Thoracic aorta (tissue), 2 donors: ENCODE measurements around the gene GJB3. TPM values are rescaled to one million over a fixed set of nuclear protein-coding genes. Genes with fewer than 3 reads are reported as not detected.

Experiments used
- ATAC-seq: fragments of 150-250 bp; one replicate; pipeline ENCODE4 v1.8.0; 2017; ENCODE audit warnings: low read depth; ENCODE audit not compliant: insufficient number of reproducible peaks, low FRiP score
- DNase-seq: peaks from one replicate; pipeline ENCODE4 v3.0.0-alpha.2; 2020; ENCODE audit warnings: low spot score
- H3K27ac ChIP-seq, 2 donors: fragments of 200-600 bp; sonication (generic); 1 replicate in 1 of 2; 2 replicates in 1 of 2; pipeline ENCODE4 v1.5.1; 2016; ENCODE audit warnings: mild to moderate bottlenecking in 2 of 2, moderate library complexity in 2 of 2
- H3K27me3 ChIP-seq: fragments of 200-600 bp; sonication (generic); replicated peaks from 2 replicates; pipeline ENCODE4 v1.6.0; 2016; ENCODE audit warnings: mild to moderate bottlenecking; ENCODE audit not compliant: insufficient read depth
- H3K36me3 ChIP-seq: fragments of 200-600 bp; sonication (generic); one replicate; pipeline ENCODE4 v1.5.1; 2016
- H3K4me1 ChIP-seq, 2 donors: fragments of 200-600 bp; sonication (generic); 1 replicate in 1 of 2; 2 replicates in 1 of 2; pipeline versions ENCODE4 v1.5.1 to v1.6.0; 2016; ENCODE audit warnings: low read depth in 2 of 2, mild to moderate bottlenecking in 1 of 2; ENCODE audit not compliant: control insufficient read depth in 1 of 2
- H3K4me3 ChIP-seq: fragments of 200-600 bp; sonication (generic); 2 replicates; pipeline ENCODE4 v1.5.1; 2016; ENCODE audit warnings: mild to moderate bottlenecking
- H3K9me3 ChIP-seq: fragments of 200-600 bp; sonication (generic); 2 replicates; pipeline ENCODE4 v1.5.1; 2016
- CTCF ChIP-seq: fragments of 200-600 bp; sonication (generic); IDR thresholded peaks from one replicate; pipeline ENCODE4 v1.5.1; 2019; ENCODE audit warnings: antibody characterized with exemption
- total RNA-seq, 2 donors: library from RNA; depleted of rRNA; stranded (reverse); fragments of >200 nt; gene quantifications; one replicate each; pipeline versions ENCODE4 v1.1.0 to v1.2.3, GENCODE V29; 2016

GJB3 gene
- total RNA-seq, 2 donors from 2014 or later = 0.28 to 0.54 TPM

- ATAC-seq (peak; percentile 14), DNase-seq (no peak)
- Histone ChIP-seq H3K36me3 (no peaks in the 10 kb centered on the region), H3K27me3 (no peaks in the 10 kb centered on the region), H3K4me3 (peak within 1 kb of the TSS; percentile 83), H3K4me1 (peaks cover 5 to 57% of the 10 kb centered on the region in 2 donors), H3K9me3 (no peaks in the 10 kb centered on the region), H3K27ac (peak within 1 kb of the TSS; percentile 83 to 87)
- TF ChIP-seq CTCF = no peak
These were observed 12.1 kb downstream of the GJB3 start, which contains the start of gene GJA4 for GRCh38 chr1:34792868-34793727. Gene GJA4, plus strand, starts transcription at chr1:34792999. Its CDS starts 1,215 bp downstream, at chr1:34794214.

- DNase-seq (no peak), ATAC-seq (no peak)
- H3K27me3 ChIP-seq = no peaks in the 10 kb centered on the region
- H3K36me3 ChIP-seq = no peaks in the 10 kb centered on the region
- H3K4me1 ChIP-seq = peaks cover 5 to 53% of the 10 kb centered on the region in 2 donors
- H3K4me3 ChIP-seq = peak overlapping the region; percentile 83
- TF ChIP-seq CTCF = no peak
- H3K9me3 ChIP-seq = no peaks in the 10 kb centered on the region
- peak overlapping the region in 1 of 2 donors; percentile 87 for H3K27ac ChIP-seq
These were observed 13.2 kb downstream of the GJB3 start for GRCh38 chr1:34794001-34794789.

- H3K36me3 ChIP-seq = no peaks in the 10 kb centered on the region
- DNase-seq (no peak), ATAC-seq (no peak)
- no peak for TF ChIP-seq CTCF
- peaks cover 5 to 53% of the 10 kb centered on the region in 2 donors for H3K4me1 ChIP-seq
- H3K27me3 ChIP-seq = no peaks in the 10 kb centered on the region
- H3K9me3 ChIP-seq = no peaks in the 10 kb centered on the region
- peak overlapping the region; percentile 18 for H3K4me3 ChIP-seq
- H3K27ac ChIP-seq = peak overlapping the region in 1 of 2 donors; percentile 0
These were observed 13.8 kb downstream of the GJB3 start for GRCh38 chr1:34794790-34795180.

GRCh38 chr1:34795916-34796315 lies 14.9 kb downstream of the GJB3 start:
- Histone ChIP-seq H3K4me3 (peak overlapping the region; percentile 18), H3K27ac (peak overlapping the region in 1 of 2 donors; percentile 0), H3K4me1 (peaks cover 5 to 55% of the 10 kb centered on the region in 2 donors), H3K27me3 (no peaks in the 10 kb centered on the region), H3K9me3 (no peaks in the 10 kb centered on the region), H3K36me3 (no peaks in the 10 kb centered on the region)
- no peak for ATAC-seq
- no peak for DNase-seq
- no peak for TF ChIP-seq CTCF

- H3K36me3 ChIP-seq = no peaks in the 10 kb centered on the region
- no peaks in the 10 kb centered on the region for H3K27me3 ChIP-seq
- H3K4me1 ChIP-seq = peaks cover 2 to 44% of the 10 kb centered on the region in 2 donors
- H3K9me3 ChIP-seq = no peaks in the 10 kb centered on the region
- ATAC-seq (no peak), DNase-seq (no peak)
- H3K27ac ChIP-seq = no peak overlapping the region
- no peak for TF ChIP-seq CTCF
- no peak overlapping the region for H3K4me3 ChIP-seq
These were observed 16.0 kb downstream of the GJB3 start for GRCh38 chr1:34796990-34797389.
